ENCODE measurements around the gene KIAA1586. TPM values are rescaled to one million over a fixed set of nuclear protein-coding genes. Genes with fewer than 3 reads are reported as not detected.
"Not testable (repeated sequence)": the region's sequence is repeated elsewhere in the genome, so short reads cannot be mapped to it uniquely, and the experiment has no call there.

KIAA1586 gene
- total RNA-seq, 1 experiment from 2014 or later, result 12.6 TPM

DNA sequence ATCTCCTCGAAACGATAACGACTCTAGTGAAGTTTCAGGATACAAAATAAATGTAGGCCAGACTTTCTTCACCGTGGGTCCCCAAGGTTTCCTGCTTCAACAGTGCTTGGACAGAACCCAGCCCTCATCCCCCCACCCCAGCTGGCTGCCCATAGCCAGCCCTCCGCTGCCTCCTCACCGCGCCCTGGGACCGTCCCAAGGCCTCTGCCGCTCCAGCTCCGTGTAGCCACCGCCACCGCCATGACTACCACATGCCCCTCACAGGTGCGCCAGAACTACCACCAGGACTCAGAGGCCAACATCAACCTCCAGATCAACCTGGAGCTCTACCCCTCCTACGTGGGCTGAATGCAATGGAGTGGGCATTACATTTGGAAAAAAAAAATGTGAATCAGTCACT lies 42.2 kb upstream of the KIAA1586 start:
- no peak overlapping the region for H3K4me3 Mint-ChIP-seq (ENCODE audit: low read depth, unreplicated experiment)
- H3K27ac Mint-ChIP-seq (ENCODE audit: unreplicated experiment), result no peak overlapping the region
- H3K4me1 Mint-ChIP-seq (ENCODE audit: low read depth, unreplicated experiment), result no peaks in the 10 kb centered on the region
- no peaks in the 10 kb centered on the region for H3K9me3 Mint-ChIP-seq (ENCODE audit: low read depth, unreplicated experiment)
- DNase-seq, result no peak
- BruUV-seq (replicated peaks), result no TSS peak
- CTCF ChIA-PET, result no interaction called here
- TF ChIP-seq, protein P1, sequence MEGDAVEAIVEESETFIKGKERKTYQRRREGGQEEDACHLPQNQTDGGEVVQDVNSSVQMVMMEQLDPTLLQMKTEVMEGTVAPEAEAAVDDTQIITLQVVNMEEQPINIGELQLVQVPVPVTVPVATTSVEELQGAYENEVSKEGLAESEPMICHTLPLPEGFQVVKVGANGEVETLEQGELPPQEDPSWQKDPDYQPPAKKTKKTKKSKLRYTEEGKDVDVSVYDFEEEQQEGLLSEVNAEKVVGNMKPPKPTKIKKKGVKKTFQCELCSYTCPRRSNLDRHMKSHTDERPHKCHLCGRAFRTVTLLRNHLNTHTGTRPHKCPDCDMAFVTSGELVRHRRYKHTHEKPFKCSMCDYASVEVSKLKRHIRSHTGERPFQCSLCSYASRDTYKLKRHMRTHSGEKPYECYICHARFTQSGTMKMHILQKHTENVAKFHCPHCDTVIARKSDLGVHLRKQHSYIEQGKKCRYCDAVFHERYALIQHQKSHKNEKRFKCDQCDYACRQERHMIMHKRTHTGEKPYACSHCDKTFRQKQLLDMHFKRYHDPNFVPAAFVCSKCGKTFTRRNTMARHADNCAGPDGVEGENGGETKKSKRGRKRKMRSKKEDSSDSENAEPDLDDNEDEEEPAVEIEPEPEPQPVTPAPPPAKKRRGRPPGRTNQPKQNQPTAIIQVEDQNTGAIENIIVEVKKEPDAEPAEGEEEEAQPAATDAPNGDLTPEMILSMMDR (IDR thresholded peaks at IDR 0.05; ENCODE audit: unreplicated experiment), result no peak
- H3K27me3 Mint-ChIP-seq (ENCODE audit: unreplicated experiment), result no peaks in the 10 kb centered on the region
- intact Hi-C loops (cut with micrococcal nuclease; ENCODE audit: unreplicated experiment), result no loop called here
- H3K36me3 Mint-ChIP-seq (ENCODE audit: insufficient read depth, unreplicated experiment), result no peaks in the 10 kb centered on the region

GRCh38 chr6:57006101-57006500 lies 40.4 kb upstream of the KIAA1586 start:
- intact Hi-C loops (cut with micrococcal nuclease; ENCODE audit: unreplicated experiment), result no loop called here
- no TSS peak for BruUV-seq (replicated peaks)
- no peaks in the 10 kb centered on the region for H3K27me3 Mint-ChIP-seq (ENCODE audit: unreplicated experiment)

DNA sequence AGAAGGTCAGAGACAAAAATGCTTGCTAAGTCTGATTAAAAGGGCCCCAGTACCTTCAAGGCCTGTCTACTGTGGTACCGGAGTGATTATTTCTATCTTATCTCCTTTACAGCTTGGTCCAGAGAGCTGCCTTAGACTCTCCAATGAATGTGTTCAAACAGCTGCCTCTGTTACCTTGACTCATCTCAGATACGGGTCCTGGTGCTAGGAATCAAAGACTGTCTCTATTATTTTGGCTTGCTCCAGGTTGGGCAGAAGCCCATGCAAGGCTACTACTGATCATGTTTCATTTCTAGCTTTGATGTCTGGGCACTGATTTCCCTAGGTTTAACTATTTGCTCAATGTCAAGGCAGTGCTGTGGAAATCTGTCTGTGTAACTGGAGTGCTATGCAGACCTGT lies 38.4 kb upstream of the KIAA1586 start:
- intact Hi-C loops (cut with micrococcal nuclease; ENCODE audit: unreplicated experiment); H3K36me3 Mint-ChIP-seq (ENCODE audit: insufficient read depth, unreplicated experiment); DNase-seq; H3K4me3 Mint-ChIP-seq (ENCODE audit: low read depth, unreplicated experiment); H3K9me3 Mint-ChIP-seq (ENCODE audit: low read depth, unreplicated experiment); CTCF ChIA-PET; BruUV-seq (replicated peaks); H3K27ac Mint-ChIP-seq (ENCODE audit: unreplicated experiment); H3K27me3 Mint-ChIP-seq (ENCODE audit: unreplicated experiment); H3K4me1 Mint-ChIP-seq (ENCODE audit: low read depth, unreplicated experiment): not testable (repeated sequence)

More at GRCh38 chr6:57006101-57006500, 40.4 kb upstream of the KIAA1586 start:
- DNase-seq, result no peak
- TF ChIP-seq, protein P1 (IDR thresholded peaks at IDR 0.05; ENCODE audit: unreplicated experiment), result no peak
- no peaks in the 10 kb centered on the region for H3K4me1 Mint-ChIP-seq (ENCODE audit: low read depth, unreplicated experiment)
- H3K4me3 Mint-ChIP-seq (ENCODE audit: low read depth, unreplicated experiment), result no peak overlapping the region
- CTCF ChIA-PET, result no interaction called here
- no peaks in the 10 kb centered on the region for H3K36me3 Mint-ChIP-seq (ENCODE audit: insufficient read depth, unreplicated experiment)
- no peaks in the 10 kb centered on the region for H3K9me3 Mint-ChIP-seq (ENCODE audit: low read depth, unreplicated experiment)
- H3K27ac Mint-ChIP-seq (ENCODE audit: unreplicated experiment), result no peak overlapping the region

GRCh38 chr6:57013521-57013926 lies 33.0 kb upstream of the KIAA1586 start:
- TF ChIP-seq, protein P1 (IDR thresholded peaks at IDR 0.05; ENCODE audit: unreplicated experiment), result no peak
- intact Hi-C loops (cut with micrococcal nuclease; ENCODE audit: unreplicated experiment), result no loop called here
- no TSS peak for BruUV-seq (replicated peaks)
- no peak overlapping the region for H3K27ac Mint-ChIP-seq (ENCODE audit: unreplicated experiment)
- CTCF ChIA-PET, result interaction anchor here (0.6 kb wide), 1 partner anchor 37 kb away, joined by 3 read pairs; no protein-coding TSS in a partner anchor
- no peaks in the 10 kb centered on the region for H3K4me1 Mint-ChIP-seq (ENCODE audit: low read depth, unreplicated experiment)
- H3K9me3 Mint-ChIP-seq (ENCODE audit: low read depth, unreplicated experiment), result no peaks in the 10 kb centered on the region
- H3K4me3 Mint-ChIP-seq (ENCODE audit: low read depth, unreplicated experiment), result no peak overlapping the region
- H3K27me3 Mint-ChIP-seq (ENCODE audit: unreplicated experiment), result no peaks in the 10 kb centered on the region
- H3K36me3 Mint-ChIP-seq (ENCODE audit: insufficient read depth, unreplicated experiment), result no peaks in the 10 kb centered on the region
- DNase-seq, result no peak

GRCh38 chr6:57017069-57017468 lies 29.4 kb upstream of the KIAA1586 start:
- Mint-ChIP-seq H3K36me3 (ENCODE audit: insufficient read depth, unreplicated experiment) (no peaks in the 10 kb centered on the region), H3K4me1 (ENCODE audit: low read depth, unreplicated experiment) (no peaks in the 10 kb centered on the region), H3K4me3 (ENCODE audit: low read depth, unreplicated experiment) (no peak overlapping the region), H3K27me3 (ENCODE audit: unreplicated experiment) (no peaks in the 10 kb centered on the region), H3K27ac (ENCODE audit: unreplicated experiment) (no peak overlapping the region), H3K9me3 (ENCODE audit: low read depth, unreplicated experiment) (no peaks in the 10 kb centered on the region)
- TF ChIP-seq, protein P1 (IDR thresholded peaks at IDR 0.05; ENCODE audit: unreplicated experiment), result no peak
- CTCF ChIA-PET, result interaction anchor here (1.0 kb wide), 1 partner anchor 62 kb away, joined by 4 read pairs; the partner anchor contains the start of gene BEND6
- no TSS peak for BruUV-seq (replicated peaks)
- DNase-seq, result no peak
- intact Hi-C loops (cut with micrococcal nuclease; ENCODE audit: unreplicated experiment), result no loop called here

All from Calu3 (cell line).